ENCODE measurements around the gene THBS3. TPM values are rescaled to one million over a fixed set of nuclear protein-coding genes. Genes with fewer than 3 reads are reported as not detected.

THBS3 gene
- total and polyA plus RNA-seq, 9 of the 15 experiments (the other 6 are each of a cell fraction or from before 2014, with no cell fraction given): 0.59 to 8.3 (median 3.2) TPM

DNA sequence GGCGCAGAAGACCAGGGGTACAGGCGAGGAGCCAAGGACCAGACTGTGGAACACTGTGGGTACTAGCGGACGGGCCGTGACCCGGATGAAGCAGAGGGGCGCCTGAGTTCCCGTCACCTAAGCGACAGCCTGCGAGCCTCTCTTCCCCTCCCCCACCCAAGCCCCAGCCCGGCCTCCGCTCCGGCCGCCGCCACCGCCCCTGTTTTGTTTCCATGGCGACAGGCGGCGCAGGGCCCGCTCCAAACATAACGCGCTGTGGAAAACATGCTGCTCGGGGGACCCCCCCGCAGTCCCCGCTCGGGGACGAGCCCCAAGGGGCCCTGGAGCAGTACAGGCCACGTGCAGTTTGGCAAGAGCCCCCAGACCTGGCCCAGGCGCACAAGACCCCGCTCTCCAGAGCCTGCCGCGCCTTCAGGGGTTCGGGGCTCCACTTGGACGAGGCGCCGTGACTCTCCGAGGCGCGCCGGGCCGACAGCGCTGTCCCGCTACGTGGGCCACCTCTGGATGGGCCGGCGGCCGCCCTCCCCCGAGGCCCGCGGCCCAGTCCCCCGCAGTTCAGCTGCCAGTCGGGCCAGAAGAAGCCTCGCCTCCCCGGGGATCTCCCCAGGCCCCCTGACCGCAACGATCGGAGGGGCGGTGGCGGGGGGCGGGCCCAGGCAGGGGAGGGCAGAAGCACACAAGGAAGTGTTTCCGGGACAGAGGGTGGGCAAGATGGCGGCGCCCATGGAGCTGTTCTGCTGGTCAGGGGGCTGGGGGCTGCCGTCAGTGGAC is 1.0 kb upstream of the THBS3 start, which contains the start of gene MTX1 (continued):
- TF ChIP-seq ZMIZ1 (IDR thresholded peaks at IDR 0.05; ENCODE audit: low read depth in 2 of 2, low read length in 2 of 2) (0 out of 4 replicates have a peak, but pooled peaks of 1 of the 2 experiments have one; percentile 14), POLR2AphosphoS5 (IDR thresholded peaks at IDR 0.05; ENCODE audit: control insufficient read depth, insufficient read depth, low read depth, low read length) (peak; percentile 71), RBM25 (IDR thresholded peaks at IDR 0.05; ENCODE audit: low read depth, low read length, severe bottlenecking) (no peak), ZNF354B (CRISPR knock-in tag; IDR thresholded peaks at IDR 0.05) (no peak), MTA3 (IDR thresholded peaks at IDR 0.05; ENCODE audit: borderline replicate concordance) (no peak), HOMEZ (CRISPR knock-in tag; IDR thresholded peaks at IDR 0.05) (no peak), ZNF253 (CRISPR knock-in tag; conservative IDR thresholded peaks at IDR 0.05) (no peak), PURB (CRISPR knock-in tag; IDR thresholded peaks at IDR 0.05; ENCODE audit: low read depth) (no peak), ZNF707 (CRISPR knock-in tag; conservative IDR thresholded peaks at IDR 0.05) (no peak), ZBTB7A (IDR thresholded peaks at IDR 0.05; ENCODE audit: borderline replicate concordance, control insufficient read depth, low read depth, low read length) (peak; percentile 88), PML (IDR thresholded peaks at IDR 0.05; ENCODE audit: low read length) (peak; percentile 45; the same call in 1 of the 2 replicates), EHMT2 (IDR thresholded peaks at IDR 0.05) (no peak), MCM7 (IDR thresholded peaks at IDR 0.05) (no peak), RBM34 (IDR thresholded peaks at IDR 0.05; ENCODE audit: borderline replicate concordance, insufficient read depth, low read length) (peak; percentile 37; the same call in 1 of the 2 replicates), JUNB (CRISPR knock-in tag; conservative IDR thresholded peaks at IDR 0.05) (no peak), ZNF263 (CRISPR knock-in tag; IDR thresholded peaks at IDR 0.05; ENCODE audit: borderline replicate concordance) (no peak; the same call in 1 of the 2 replicates), KLF10 (CRISPR knock-in tag; IDR thresholded peaks at IDR 0.05) (no peak)
- TF ChIP-seq, protein P1, sequence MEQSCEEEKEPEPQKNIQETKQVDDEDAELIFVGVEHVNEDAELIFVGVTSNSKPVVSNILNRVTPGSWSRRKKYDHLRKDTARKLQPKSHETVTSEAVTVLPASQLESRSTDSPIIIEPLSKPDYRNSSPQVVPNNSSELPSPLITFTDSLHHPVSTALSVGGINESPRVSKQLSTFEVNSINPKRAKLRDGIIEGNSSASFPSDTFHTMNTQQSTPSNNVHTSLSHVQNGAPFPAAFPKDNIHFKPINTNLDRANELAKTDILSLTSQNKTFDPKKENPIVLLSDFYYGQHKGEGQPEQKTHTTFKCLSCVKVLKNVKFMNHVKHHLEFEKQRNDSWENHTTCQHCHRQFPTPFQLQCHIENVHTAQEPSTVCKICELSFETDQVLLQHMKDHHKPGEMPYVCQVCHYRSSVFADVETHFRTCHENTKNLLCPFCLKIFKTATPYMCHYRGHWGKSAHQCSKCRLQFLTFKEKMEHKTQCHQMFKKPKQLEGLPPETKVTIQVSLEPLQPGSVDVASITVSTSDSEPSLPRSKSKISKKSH (CRISPR knock-in tag; IDR thresholded peaks at IDR 0.05): no peak
- TF ChIP-seq, protein P2, sequence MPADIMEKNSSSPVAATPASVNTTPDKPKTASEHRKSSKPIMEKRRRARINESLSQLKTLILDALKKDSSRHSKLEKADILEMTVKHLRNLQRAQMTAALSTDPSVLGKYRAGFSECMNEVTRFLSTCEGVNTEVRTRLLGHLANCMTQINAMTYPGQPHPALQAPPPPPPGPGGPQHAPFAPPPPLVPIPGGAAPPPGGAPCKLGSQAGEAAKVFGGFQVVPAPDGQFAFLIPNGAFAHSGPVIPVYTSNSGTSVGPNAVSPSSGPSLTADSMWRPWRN (IDR thresholded peaks at IDR 0.05; ENCODE audit: low read depth): no peak
